Loucy (cell line): Measurements from ENCODE around the gene FAM20C.

Experiments used
- EZH2phosphoT487 ChIP-seq: fragments of 200-600 bp; IDR thresholded peaks from 2 replicates; pipeline ENCODE4 v1.6.1; 2018; ENCODE audit warnings: antibody characterized with exemption, mild to moderate bottlenecking, moderate library complexity, borderline replicate concordance
- TF ChIP-seq, protein P1 (sequence below): fragments of 200-600 bp; sonication (generic); conservative IDR thresholded peaks from 2 replicates; pipeline ENCODE4 v1.5.1; 2014; ENCODE audit warnings: mild to moderate bottlenecking, antibody characterized with exemption, low read length

DNA sequence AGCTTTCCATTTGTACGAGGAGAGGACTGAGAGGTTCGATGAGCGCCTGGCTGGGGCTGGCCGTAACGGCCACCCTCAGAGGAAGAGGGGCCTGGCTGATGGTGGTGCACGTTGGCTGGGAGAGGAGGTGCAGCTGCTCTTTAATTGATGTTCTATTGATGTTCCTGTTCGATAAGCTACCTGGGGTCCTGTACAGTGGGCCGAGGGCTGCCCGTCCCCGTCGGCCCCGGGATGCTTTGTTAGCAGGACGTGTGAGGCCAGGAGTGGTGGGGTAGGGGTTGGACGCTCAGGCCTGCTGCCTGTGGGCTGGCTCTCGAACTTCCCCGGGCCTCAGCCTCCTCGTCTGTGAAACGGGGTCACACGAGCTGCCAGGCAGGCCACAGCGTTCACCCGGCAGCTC, 25.4 kb downstream of the FAM20C start:
- TF ChIP-seq, protein P1, sequence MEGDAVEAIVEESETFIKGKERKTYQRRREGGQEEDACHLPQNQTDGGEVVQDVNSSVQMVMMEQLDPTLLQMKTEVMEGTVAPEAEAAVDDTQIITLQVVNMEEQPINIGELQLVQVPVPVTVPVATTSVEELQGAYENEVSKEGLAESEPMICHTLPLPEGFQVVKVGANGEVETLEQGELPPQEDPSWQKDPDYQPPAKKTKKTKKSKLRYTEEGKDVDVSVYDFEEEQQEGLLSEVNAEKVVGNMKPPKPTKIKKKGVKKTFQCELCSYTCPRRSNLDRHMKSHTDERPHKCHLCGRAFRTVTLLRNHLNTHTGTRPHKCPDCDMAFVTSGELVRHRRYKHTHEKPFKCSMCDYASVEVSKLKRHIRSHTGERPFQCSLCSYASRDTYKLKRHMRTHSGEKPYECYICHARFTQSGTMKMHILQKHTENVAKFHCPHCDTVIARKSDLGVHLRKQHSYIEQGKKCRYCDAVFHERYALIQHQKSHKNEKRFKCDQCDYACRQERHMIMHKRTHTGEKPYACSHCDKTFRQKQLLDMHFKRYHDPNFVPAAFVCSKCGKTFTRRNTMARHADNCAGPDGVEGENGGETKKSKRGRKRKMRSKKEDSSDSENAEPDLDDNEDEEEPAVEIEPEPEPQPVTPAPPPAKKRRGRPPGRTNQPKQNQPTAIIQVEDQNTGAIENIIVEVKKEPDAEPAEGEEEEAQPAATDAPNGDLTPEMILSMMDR, result no peak
- TF ChIP-seq EZH2phosphoT487, result no peak
